Hepatocyte (in vitro differentiated cells): Measurements from ENCODE around the gene MAGOH.

Experiments
- CTCF ChIP-seq: fragments of 200-600 bp; sonication (generic); IDR thresholded peaks from 2 replicates; pipeline ENCODE4 v1.5.1; 2016; ENCODE audit warnings: antibody characterized with exemption, mild to moderate bottlenecking; ENCODE audit not compliant: poor library complexity
- EZH2 ChIP-seq: fragments of 200-600 bp; sonication (generic); IDR thresholded peaks from 2 replicates; pipeline ENCODE4 v1.6.1; 2016; ENCODE audit warnings: antibody characterized with exemption, mild to moderate bottlenecking, borderline replicate concordance
- EZH2phosphoT487 ChIP-seq: fragments of 200-600 bp; sonication (generic); IDR thresholded peaks from one replicate; pipeline ENCODE4 v1.6.1; 2018; ENCODE audit warnings: antibody characterized with exemption, mild to moderate bottlenecking, low read depth, moderate library complexity; ENCODE audit not compliant: unreplicated experiment, severe bottlenecking

DNA sequence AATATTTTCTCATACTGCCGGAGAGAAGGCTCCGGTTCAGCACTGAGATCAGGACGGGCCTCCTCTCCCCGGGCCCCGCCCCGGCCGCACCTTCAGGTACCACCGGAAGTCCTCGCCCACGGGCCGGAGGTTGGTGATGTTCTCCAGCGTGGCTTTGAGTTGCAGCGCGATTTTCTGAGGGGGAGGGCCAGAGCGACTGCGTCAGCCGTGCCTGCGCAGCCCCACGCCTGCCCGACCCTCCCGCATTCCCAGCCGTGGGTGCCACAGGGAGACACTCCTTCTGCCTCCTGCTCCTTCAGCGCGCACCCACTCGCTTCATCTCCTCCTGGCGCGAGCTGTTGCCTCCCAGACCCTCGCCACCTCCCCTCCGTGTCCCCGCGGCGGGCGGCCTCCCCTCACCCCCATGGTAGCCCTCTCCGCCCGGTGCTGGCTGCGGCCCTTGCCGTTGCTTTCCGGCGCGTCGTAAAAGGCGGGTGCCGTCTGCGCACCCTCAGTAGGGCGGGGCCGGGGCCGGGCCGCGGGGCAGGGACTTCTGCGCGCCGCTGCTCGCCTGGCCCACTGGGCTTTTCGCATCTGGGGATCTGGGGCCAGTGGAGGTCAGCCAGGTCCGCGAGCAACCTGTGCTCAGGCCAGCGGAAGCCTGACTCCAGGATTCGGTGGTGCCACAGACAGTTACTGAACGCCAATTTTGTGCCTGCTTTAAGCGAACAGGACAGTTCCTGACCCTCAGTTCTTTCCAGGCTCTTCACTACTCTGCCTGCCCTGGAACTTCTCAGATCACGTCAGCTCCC is 18.0 kb downstream of the MAGOH start, which contains the start of gene CZIB:
- TF ChIP-seq CTCF (no peak), EZH2 (no peak), EZH2phosphoT487 (no peak)
